ENCODE measurements around the gene ALDH1L1.

The ALDH1L1 gene

DNA sequence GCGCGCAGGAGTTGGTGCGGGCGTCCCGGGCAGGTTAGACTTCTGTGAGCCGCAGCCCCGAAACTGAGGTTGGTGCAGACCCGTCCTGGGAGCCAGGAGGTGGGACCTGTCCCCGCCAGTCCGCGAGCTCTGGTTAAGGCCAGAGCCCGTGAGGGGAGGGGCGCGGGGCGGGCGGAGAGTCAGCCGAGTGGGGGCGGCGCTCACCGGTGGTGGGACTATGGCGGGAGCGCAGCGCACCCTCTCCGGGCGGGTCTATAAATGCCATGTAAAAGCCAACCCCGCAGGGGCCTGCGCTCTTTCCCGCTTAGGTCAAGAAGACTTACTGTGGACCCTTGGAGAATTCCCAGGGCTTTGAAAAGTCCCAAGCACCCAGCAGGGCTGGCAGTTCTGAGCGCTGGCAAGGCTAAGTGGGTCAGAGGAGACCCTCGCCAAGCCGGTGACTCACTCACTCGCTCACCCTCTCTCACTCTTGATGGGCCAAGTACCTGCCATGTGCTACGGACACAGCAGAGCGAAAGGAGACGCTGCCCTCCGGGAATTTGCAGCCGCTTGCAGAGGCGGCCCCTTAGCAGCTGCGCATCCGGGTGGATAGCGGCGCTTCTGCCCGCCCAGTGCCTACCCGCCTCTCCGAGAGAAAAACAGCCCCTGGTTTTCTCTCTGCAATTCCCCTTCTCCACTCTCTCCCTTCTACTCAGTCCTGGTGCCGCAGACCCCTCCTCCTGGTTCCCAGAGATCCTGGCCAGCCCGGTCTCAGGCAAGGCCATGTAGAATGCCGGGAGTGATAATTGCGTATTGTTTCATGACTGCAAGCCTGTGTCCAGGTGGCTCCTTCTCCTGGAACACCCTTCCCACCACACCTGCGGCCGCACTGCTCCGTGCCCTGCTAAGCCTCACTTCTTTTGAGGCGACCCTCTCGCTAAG is at the start of gene ALDH1L1:
ALDH1L1 (minus strand) TSS at position 110 of the 921 bp plus-strand sequence. CDS start 19,607 bp downstream, outside the sequence.
- Histone ChIP-seq H3K9me3 (ENCODE audit: severe bottlenecking) (no peaks in the 10 kb centered on the region), H3K36me3 (no peaks in the 10 kb centered on the region), H3K27me3 (ENCODE audit: insufficient read depth, low read depth, severe bottlenecking) (no peaks in the 10 kb centered on the region), H3K27ac (no peak within 1 kb of the TSS; the same call in 1 of the 2 replicates), H3K4me3 (ENCODE audit: low read depth, low read length) (peak within 1 kb of the TSS; percentile 82)
- DNase-seq, result peak; percentile 80
- TF ChIP-seq, protein P1, sequence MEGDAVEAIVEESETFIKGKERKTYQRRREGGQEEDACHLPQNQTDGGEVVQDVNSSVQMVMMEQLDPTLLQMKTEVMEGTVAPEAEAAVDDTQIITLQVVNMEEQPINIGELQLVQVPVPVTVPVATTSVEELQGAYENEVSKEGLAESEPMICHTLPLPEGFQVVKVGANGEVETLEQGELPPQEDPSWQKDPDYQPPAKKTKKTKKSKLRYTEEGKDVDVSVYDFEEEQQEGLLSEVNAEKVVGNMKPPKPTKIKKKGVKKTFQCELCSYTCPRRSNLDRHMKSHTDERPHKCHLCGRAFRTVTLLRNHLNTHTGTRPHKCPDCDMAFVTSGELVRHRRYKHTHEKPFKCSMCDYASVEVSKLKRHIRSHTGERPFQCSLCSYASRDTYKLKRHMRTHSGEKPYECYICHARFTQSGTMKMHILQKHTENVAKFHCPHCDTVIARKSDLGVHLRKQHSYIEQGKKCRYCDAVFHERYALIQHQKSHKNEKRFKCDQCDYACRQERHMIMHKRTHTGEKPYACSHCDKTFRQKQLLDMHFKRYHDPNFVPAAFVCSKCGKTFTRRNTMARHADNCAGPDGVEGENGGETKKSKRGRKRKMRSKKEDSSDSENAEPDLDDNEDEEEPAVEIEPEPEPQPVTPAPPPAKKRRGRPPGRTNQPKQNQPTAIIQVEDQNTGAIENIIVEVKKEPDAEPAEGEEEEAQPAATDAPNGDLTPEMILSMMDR (IDR thresholded peaks at IDR 0.05; ENCODE audit: low read depth, low read length), result no peak

GRCh38 chr3:126226374-126226773 is 46.0 kb upstream of the ALDH1L1 start:
- no peak for DNase-seq
- Histone ChIP-seq H3K27me3 (ENCODE audit: insufficient read depth, low read depth, severe bottlenecking) (no peaks in the 10 kb centered on the region), H3K36me3 (no peaks in the 10 kb centered on the region), H3K27ac (no peak overlapping the region), H3K9me3 (ENCODE audit: severe bottlenecking) (peaks cover 3% of the 10 kb centered on the region), H3K4me3 (ENCODE audit: low read depth, low read length) (no peak overlapping the region)
- TF ChIP-seq, protein P1 (IDR thresholded peaks at IDR 0.05; ENCODE audit: low read depth, low read length), result no peak

DNA sequence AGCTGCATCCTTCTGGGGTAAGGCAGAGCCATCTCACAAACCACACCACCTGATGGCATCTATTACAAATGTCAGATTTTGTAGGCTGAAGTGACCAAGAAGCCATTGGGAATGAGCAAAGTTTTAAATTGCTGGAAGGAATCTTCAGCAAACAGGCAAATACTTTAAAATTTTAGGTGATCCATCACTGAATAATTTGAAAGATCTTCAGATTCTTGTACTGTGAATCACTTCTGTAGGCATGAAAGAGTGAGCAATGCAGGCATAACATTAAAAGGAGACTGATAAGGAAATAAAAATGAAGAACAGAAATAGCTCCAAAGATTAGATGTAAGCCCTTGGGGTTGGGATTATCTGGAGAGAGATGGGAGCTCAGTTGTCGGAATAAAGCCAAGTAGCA is 36.0 kb upstream of the ALDH1L1 start:
- Histone ChIP-seq H3K9me3 (ENCODE audit: severe bottlenecking) (no peaks in the 10 kb centered on the region), H3K4me3 (ENCODE audit: low read depth, low read length) (no peak overlapping the region), H3K27ac (no peak overlapping the region), H3K27me3 (ENCODE audit: insufficient read depth, low read depth, severe bottlenecking) (no peaks in the 10 kb centered on the region), H3K36me3 (no peaks in the 10 kb centered on the region)
- no peak for DNase-seq
- TF ChIP-seq, protein P1 (IDR thresholded peaks at IDR 0.05; ENCODE audit: low read depth, low read length), result no peak

GRCh38 chr3:126213379-126214028 is 33.1 kb upstream of the ALDH1L1 start:
- no peak for DNase-seq
- peak overlapping the region; percentile 68 for H3K27ac ChIP-seq
- TF ChIP-seq, protein P1 (IDR thresholded peaks at IDR 0.05; ENCODE audit: low read depth, low read length), result no peak
- no peaks in the 10 kb centered on the region for H3K9me3 ChIP-seq (ENCODE audit: severe bottlenecking)
- no peaks in the 10 kb centered on the region for H3K27me3 ChIP-seq (ENCODE audit: insufficient read depth, low read depth, severe bottlenecking)
- peak overlapping the region; percentile 60 for H3K4me3 ChIP-seq (ENCODE audit: low read depth, low read length)
- H3K36me3 ChIP-seq, result no peaks in the 10 kb centered on the region

DNA sequence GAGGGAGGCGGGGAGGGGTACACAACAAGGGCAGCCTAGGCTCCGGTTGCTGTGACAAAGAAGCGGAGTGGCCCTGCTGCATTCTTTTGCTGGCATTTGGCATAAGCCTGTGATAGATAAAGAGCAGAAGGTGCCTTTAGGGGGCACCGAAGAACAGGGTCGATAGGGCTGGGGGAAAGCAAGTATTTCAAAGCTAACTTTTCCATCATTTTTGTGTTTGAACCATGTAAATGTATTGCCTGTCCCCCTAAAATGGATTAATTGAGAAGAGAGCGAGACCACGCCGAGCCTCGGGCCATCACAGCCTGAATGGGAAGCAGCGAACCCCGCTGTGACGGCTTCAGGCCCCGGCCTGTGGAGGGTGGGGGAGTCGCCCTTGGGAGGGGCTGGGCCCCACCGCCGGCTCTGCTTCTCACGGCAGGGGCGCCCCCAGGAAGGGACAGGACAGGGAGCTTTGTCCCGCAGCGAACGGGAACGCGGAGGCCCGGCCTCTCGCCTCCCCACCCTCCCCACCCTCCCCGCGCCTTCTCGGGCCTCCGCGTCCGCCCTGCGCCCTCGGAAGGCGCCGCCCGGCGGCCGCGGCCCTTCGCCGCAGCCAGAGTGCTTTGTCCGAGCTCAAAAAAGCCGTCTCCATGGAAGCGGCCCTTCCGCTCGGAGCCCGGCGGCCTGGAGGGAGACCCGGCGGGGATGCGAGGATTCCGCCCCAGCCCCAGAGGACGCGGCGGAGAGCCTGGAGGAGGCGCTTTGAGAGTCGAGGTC is 32.4 kb upstream of the ALDH1L1 start:
- H3K36me3 ChIP-seq, result no peaks in the 10 kb centered on the region
- no peaks in the 10 kb centered on the region for H3K27me3 ChIP-seq (ENCODE audit: insufficient read depth, low read depth, severe bottlenecking)
- TF ChIP-seq, protein P1 (IDR thresholded peaks at IDR 0.05; ENCODE audit: low read depth, low read length), result peak; percentile 55
- H3K4me3 ChIP-seq (ENCODE audit: low read depth, low read length), result peak overlapping the region; percentile 60
- peak; percentile 72 for DNase-seq
- H3K27ac ChIP-seq, result peak overlapping the region; percentile 68
- H3K9me3 ChIP-seq (ENCODE audit: severe bottlenecking), result no peaks in the 10 kb centered on the region

Data from WERI-Rb-1 (cell line).